Measurements from ENCODE around the gene RLN1. TPM values are rescaled to one million over a fixed set of nuclear protein-coding genes. Genes with fewer than 3 reads are reported as not detected.
"Not testable (repeated sequence)": the region's sequence is repeated elsewhere in the genome, so short reads cannot be mapped to it uniquely, and the experiment has no call there.

Gene RLN1
- total RNA-seq, 1 experiment from 2014 or later, result 0.37 TPM

DNA sequence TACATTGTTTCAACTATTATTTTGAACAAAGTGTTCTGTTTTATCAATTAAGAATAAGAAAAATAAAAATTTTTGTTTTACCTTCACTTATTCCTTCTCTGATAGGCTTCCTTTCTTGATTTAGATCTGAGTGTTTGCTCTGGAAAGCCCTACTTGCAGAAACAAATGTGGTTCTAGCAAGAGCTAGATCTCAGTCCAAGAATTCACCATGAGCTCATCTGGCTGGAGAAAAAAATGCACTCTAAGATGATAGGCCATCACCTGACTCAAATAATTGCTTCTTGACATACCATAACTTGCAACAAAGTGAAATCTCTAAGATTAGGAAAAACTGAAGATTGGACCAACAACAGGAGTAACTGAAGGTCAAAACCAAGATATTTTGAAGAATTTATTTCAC lies 28.8 kb downstream of the RLN1 start:
- Histone ChIP-seq H3K4me3 (ENCODE audit: low read length) (no peak overlapping the region), H3K36me3 (ENCODE audit: insufficient read depth, low read length) (no peaks in the 10 kb centered on the region), H3K9me3 (ENCODE audit: low read length) (peaks cover 16% of the 10 kb centered on the region), H3K27ac (ENCODE audit: low read length) (no peak overlapping the region), H3K4me1 (ENCODE audit: low read length) (no peaks in the 10 kb centered on the region), H3K9ac (ENCODE audit: low read length) (no peak overlapping the region), H3K4me2 (ENCODE audit: low read depth, low read length, poor library complexity, severe bottlenecking) (no peak overlapping the region), H3K27me3 (ENCODE audit: low read length) (peaks cover 3% of the 10 kb centered on the region; the same call in 1 of the 2 replicates), H2AFZ (ENCODE audit: low read length) (no peak overlapping the region), H4K20me1 (ENCODE audit: insufficient read depth, low read depth, low read length) (no peaks in the 10 kb centered on the region), H3K9me2 (replicated peaks; ENCODE audit: insufficient read depth, low read length) (no peaks in the 10 kb centered on the region), H3K79me2 (ENCODE audit: low read length) (no peaks in the 10 kb centered on the region)
- no peak for DNase-seq

DNA sequence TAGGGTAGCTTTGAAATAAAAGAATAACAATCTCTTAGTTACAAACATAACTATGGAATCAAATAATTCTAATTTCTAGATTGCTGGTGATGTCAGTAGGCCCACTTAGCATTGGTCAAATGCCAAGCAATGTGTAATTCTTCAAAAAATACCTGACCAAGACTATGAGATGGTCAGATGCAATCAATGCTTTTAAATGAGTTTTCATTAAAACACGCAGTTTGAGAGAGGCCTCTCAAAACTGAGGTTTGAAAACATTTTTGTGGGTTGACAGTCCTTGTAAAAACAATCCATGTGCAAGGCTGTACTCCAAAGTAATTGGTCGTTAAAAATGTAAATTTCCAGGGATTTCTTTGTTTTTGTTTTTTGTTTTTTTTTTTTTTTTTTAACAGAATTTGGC lies 33.9 kb downstream of the RLN1 start:
- Histone ChIP-seq H3K9me3 (ENCODE audit: low read length) (no peaks in the 10 kb centered on the region), H2AFZ (ENCODE audit: low read length) (no peak overlapping the region), H3K4me1 (ENCODE audit: low read length) (peaks cover 4% of the 10 kb centered on the region; the same call in 1 of the 2 replicates), H3K27ac (ENCODE audit: low read length) (no peak overlapping the region), H4K20me1 (ENCODE audit: insufficient read depth, low read depth, low read length) (no peaks in the 10 kb centered on the region), H3K27me3 (ENCODE audit: low read length) (no peaks in the 10 kb centered on the region), H3K9ac (ENCODE audit: low read length) (no peak overlapping the region), H3K4me3 (ENCODE audit: low read length) (no peak overlapping the region), H3K36me3 (ENCODE audit: insufficient read depth, low read length) (no peaks in the 10 kb centered on the region), H3K79me2 (ENCODE audit: low read length) (no peaks in the 10 kb centered on the region), H3K9me2 (replicated peaks; ENCODE audit: insufficient read depth, low read length) (no peaks in the 10 kb centered on the region), H3K4me2 (ENCODE audit: low read depth, low read length, poor library complexity, severe bottlenecking) (no peak overlapping the region)
- DNase-seq, result no peak

DNA sequence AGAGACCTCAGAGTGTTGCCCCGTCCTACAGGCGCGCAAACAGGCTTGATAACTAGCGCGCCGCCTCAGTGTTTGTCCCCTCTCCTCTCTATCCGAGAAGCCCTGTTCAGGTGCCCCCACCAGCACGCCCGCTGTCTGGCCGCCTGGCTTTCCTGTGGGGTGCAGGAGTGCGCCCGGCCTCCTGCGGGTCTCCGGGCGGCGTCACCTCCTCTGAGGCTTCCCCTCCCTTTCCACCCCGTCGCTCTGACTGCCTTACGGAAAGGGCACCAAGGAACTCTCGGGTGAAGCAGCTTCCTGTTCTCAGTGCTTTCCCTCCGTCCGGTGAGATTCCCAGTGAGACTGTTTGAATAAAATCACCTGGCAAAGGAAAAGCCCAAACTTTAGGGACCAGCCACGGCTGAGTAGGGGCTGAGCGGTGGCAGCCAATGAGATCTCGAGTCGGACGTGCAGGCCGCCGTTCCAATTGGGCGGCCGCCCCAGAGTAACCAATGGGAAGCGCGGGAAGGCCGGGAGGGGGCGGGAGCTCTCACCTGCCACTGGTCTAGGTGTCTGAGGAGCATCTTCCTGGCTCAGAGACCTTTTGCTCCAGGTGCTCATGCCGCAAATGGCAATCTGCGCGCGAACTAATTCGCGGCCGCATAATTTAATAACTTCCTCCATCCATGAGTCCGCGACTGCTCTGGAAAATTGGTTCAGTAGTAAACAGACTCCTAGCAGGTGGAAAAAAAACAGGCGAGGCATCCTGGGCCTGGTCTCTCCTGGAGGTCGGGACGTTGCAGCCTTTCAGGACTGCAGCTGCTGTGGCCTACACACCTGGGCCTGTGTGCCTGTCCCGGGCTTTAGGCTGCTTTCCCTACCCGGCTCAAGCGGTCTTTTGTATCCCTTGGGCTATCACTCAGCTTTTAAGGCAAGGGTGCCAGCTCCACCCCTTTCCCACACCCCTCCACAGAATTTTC lies 35.6 kb downstream of the RLN1 start, which contains the start of gene RLN2:
Gene RLN2 (minus strand): TSS at position 877 of the 956 bp plus-strand sequence. CDS start 136 bp downstream, at position 741.
- not testable (repeated sequence) for DNase-seq; H3K4me1 ChIP-seq (ENCODE audit: low read length); H4K20me1 ChIP-seq (ENCODE audit: insufficient read depth, low read depth, low read length); H3K27ac ChIP-seq (ENCODE audit: low read length); H3K4me3 ChIP-seq (ENCODE audit: low read length); H3K79me2 ChIP-seq (ENCODE audit: low read length); H3K9me2 ChIP-seq (replicated peaks; ENCODE audit: insufficient read depth, low read length); H3K9ac ChIP-seq (ENCODE audit: low read length); H3K36me3 ChIP-seq (ENCODE audit: insufficient read depth, low read length); H3K27me3 ChIP-seq (ENCODE audit: low read length); H3K9me3 ChIP-seq (ENCODE audit: low read length)
- Histone ChIP-seq H3K4me2 (ENCODE audit: low read depth, low read length, poor library complexity, severe bottlenecking) (peak within 1 kb of the TSS; percentile 41), H2AFZ (ENCODE audit: low read length) (peak within 1 kb of the TSS; percentile 62; the same call in 1 of the 2 replicates)

DNA sequence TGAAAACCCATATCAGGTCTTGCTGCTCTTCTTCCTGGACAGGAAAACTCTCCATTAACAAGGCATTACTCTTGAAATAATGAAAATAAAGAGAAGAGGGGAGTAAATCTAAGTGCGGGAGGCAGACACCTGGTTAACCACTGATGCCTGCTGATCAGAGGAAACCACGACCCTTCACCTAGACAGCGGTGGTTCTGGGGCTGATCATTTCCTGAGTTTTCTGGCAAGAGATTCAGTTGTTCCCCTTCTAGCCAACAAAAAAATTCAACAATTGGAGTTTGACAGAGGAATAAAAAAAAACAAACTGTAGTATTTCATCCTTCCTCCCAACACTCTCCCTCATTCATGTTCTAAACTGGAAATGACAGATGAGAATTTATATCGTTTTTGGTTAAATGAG lies 38.1 kb downstream of the RLN1 start:
- H2AFZ ChIP-seq (ENCODE audit: low read length), result no peak overlapping the region
- H3K36me3 ChIP-seq (ENCODE audit: insufficient read depth, low read length), result no peaks in the 10 kb centered on the region
- H3K27me3 ChIP-seq (ENCODE audit: low read length), result no peaks in the 10 kb centered on the region
- H3K9me2 ChIP-seq (replicated peaks; ENCODE audit: insufficient read depth, low read length), result no peaks in the 10 kb centered on the region
- H3K4me2 ChIP-seq (ENCODE audit: low read depth, low read length, poor library complexity, severe bottlenecking), result no peak overlapping the region
- H3K9me3 ChIP-seq (ENCODE audit: low read length), result no peaks in the 10 kb centered on the region
- DNase-seq, result no peak
- no peak overlapping the region for H3K4me3 ChIP-seq (ENCODE audit: low read length)
- no peaks in the 10 kb centered on the region for H4K20me1 ChIP-seq (ENCODE audit: insufficient read depth, low read depth, low read length)
- no peak overlapping the region for H3K27ac ChIP-seq (ENCODE audit: low read length)
- no peaks in the 10 kb centered on the region for H3K79me2 ChIP-seq (ENCODE audit: low read length)
- peaks cover 4% of the 10 kb centered on the region; the same call in 1 of the 2 replicates for H3K4me1 ChIP-seq (ENCODE audit: low read length)
- no peak overlapping the region for H3K9ac ChIP-seq (ENCODE audit: low read length)

DNA sequence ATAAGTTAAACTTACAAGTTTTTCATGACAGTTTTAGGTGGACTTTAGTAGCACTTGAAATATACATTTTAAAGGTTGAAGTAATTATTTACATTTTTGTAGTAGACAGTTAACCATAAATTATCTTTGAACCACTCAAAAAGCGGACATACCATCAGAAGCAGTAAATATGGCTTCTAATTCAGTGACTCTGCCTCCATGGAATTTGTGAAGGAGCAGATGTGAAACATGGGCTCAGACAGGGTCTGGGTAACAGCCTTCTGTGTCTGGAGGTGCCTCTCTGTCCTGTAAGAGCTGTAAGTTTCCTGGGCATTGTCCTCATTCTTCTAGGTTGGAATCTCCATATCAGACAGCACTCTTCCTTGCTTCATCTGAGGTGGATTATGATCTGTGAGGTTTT lies 47.5 kb downstream of the RLN1 start:
- no peaks in the 10 kb centered on the region for H3K27me3 ChIP-seq (ENCODE audit: low read length)
- H3K4me1 ChIP-seq (ENCODE audit: low read length), result no peaks in the 10 kb centered on the region
- no peak overlapping the region for H3K4me2 ChIP-seq (ENCODE audit: low read depth, low read length, poor library complexity, severe bottlenecking)
- H3K9ac ChIP-seq (ENCODE audit: low read length), result no peak overlapping the region
- no peaks in the 10 kb centered on the region for H4K20me1 ChIP-seq (ENCODE audit: insufficient read depth, low read depth, low read length)
- no peaks in the 10 kb centered on the region for H3K9me2 ChIP-seq (replicated peaks; ENCODE audit: insufficient read depth, low read length)
- no peak for DNase-seq
- H3K36me3 ChIP-seq (ENCODE audit: insufficient read depth, low read length), result no peaks in the 10 kb centered on the region
- no peak overlapping the region for H3K4me3 ChIP-seq (ENCODE audit: low read length)
- no peaks in the 10 kb centered on the region for H3K9me3 ChIP-seq (ENCODE audit: low read length)
- H2AFZ ChIP-seq (ENCODE audit: low read length), result no peak overlapping the region
- H3K27ac ChIP-seq (ENCODE audit: low read length), result no peak overlapping the region
- H3K79me2 ChIP-seq (ENCODE audit: low read length), result no peaks in the 10 kb centered on the region

DNA sequence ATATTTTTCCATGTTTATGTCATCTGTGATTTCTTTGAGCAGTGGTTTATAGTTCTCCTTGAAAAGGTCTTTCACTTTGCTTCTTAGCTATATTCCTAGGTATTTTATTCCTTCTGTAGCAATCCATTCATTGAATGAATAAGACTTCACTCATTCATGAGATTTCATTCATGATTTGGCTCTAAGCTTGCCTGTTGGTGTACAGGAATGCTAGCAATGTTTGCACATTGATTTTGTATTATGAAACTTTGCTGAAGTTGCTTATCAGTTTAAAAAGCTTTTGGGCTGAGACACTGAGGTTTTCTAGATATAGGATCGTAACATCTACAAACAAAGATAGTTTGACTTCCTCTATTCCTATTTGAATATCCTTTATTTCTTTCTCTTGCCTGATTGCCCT lies 51.1 kb downstream of the RLN1 start:
- Histone ChIP-seq H3K4me1 (ENCODE audit: low read length) (no peaks in the 10 kb centered on the region), H3K4me3 (ENCODE audit: low read length) (no peak overlapping the region), H3K36me3 (ENCODE audit: insufficient read depth, low read length) (no peaks in the 10 kb centered on the region), H3K27ac (ENCODE audit: low read length) (no peak overlapping the region), H4K20me1 (ENCODE audit: insufficient read depth, low read depth, low read length) (no peaks in the 10 kb centered on the region), H3K9me3 (ENCODE audit: low read length) (no peaks in the 10 kb centered on the region), H3K27me3 (ENCODE audit: low read length) (no peaks in the 10 kb centered on the region), H3K4me2 (ENCODE audit: low read depth, low read length, poor library complexity, severe bottlenecking) (no peak overlapping the region), H3K79me2 (ENCODE audit: low read length) (no peaks in the 10 kb centered on the region), H3K9ac (ENCODE audit: low read length) (no peak overlapping the region), H3K9me2 (replicated peaks; ENCODE audit: insufficient read depth, low read length) (no peaks in the 10 kb centered on the region), H2AFZ (ENCODE audit: low read length) (no peak overlapping the region)
- peak; percentile 4 for DNase-seq

DNA sequence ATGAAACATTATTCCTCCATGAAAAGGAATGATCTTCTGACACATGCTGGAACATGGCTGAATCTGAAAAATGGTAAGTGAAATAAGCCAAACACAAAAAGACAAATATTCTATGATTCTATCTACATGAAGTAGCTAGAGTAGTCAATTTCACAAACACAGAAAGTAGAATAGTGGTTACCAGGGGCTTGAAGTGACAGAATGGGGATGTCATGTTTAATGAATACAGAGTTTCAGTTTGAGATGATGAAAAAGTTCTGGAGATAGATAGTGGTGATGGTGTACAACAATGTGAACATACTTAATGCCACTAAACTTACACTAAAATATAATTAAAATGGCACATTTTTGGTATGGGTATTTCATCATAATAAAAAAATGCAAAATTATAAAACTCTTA lies 53.4 kb downstream of the RLN1 start:
- peak; percentile 34 for DNase-seq
- Histone ChIP-seq H3K9me2 (replicated peaks; ENCODE audit: insufficient read depth, low read length) (no peaks in the 10 kb centered on the region), H3K4me3 (ENCODE audit: low read length) (no peak overlapping the region), H2AFZ (ENCODE audit: low read length) (no peak overlapping the region), H3K27ac (ENCODE audit: low read length) (no peak overlapping the region), H3K27me3 (ENCODE audit: low read length) (no peaks in the 10 kb centered on the region), H3K4me2 (ENCODE audit: low read depth, low read length, poor library complexity, severe bottlenecking) (no peak overlapping the region), H3K4me1 (ENCODE audit: low read length) (no peaks in the 10 kb centered on the region), H3K36me3 (ENCODE audit: insufficient read depth, low read length) (no peaks in the 10 kb centered on the region), H3K9me3 (ENCODE audit: low read length) (no peaks in the 10 kb centered on the region), H3K79me2 (ENCODE audit: low read length) (no peaks in the 10 kb centered on the region), H3K9ac (ENCODE audit: low read length) (no peak overlapping the region), H4K20me1 (ENCODE audit: insufficient read depth, low read depth, low read length) (no peaks in the 10 kb centered on the region)
